OCI-LY7 (cell line): Measurements from ENCODE around the gene SDR39U1. TPM values are rescaled to one million over a fixed set of nuclear protein-coding genes. Genes with fewer than 3 reads are reported as not detected.

Experiments used
- BruUV-seq: library from RNA; stranded (reverse); fragments of 400-500 nt; replicated peaks from 2 replicates; lab custom pipeline; 2021; lab: Mats Ljungman, UMichigan
- CTCF ChIA-PET: fragments of 300-600 bp; sonication (Branson Sonifier 250); formaldehyde crosslinking; loops from one replicate; lab custom pipeline; 2022; ENCODE audit warnings: antibody characterized with exemption; ENCODE audit not compliant: unreplicated experiment; lab: Charles Lee
- POLR2A ChIA-PET: fragments of 300-600 bp; sonication (Branson Sonifier 250); formaldehyde crosslinking; loops from one replicate; lab custom pipeline; 2022; ENCODE audit warnings: antibody characterized with exemption; lab: Charles Lee
- DNase-seq: peaks from one replicate; pipeline ENCODE4 v3.0.0-alpha.2; 2015; ENCODE audit warnings: low spot score
- H2AFZ ChIP-seq: fragments of 200-600 bp; sonication (generic), shearing (Covaris generic); 2 replicates; pipeline ENCODE4 v1.6.1; 2014; ENCODE audit warnings: mild to moderate bottlenecking, antibody characterized with exemption, low read length, moderate library complexity
- H3K27ac ChIP-seq: fragments of 200-600 bp; sonication (generic); 2 replicates; pipeline ENCODE4 v1.5.1; 2014; ENCODE audit warnings: mixed run types, low read depth, mild to moderate bottlenecking, moderate library complexity, low read length, inconsistent platforms; ENCODE audit not compliant: poor library complexity, severe bottlenecking
- H3K36me3 ChIP-seq: fragments of 200-600 bp; sonication (generic); 2 replicates; pipeline ENCODE4 v1.6.1; 2014; ENCODE audit warnings: mild to moderate bottlenecking, antibody characterized with exemption, low read length, moderate library complexity, mixed read lengths; ENCODE audit not compliant: insufficient read depth
- H3K4me1 ChIP-seq: fragments of 200-600 bp; sonication (generic); 2 replicates; pipeline ENCODE4 v1.5.1; 2014; ENCODE audit warnings: mild to moderate bottlenecking, low read length; ENCODE audit not compliant: insufficient read depth, poor library complexity, severe bottlenecking
- H3K4me2 ChIP-seq: fragments of 200-600 bp; sonication (generic); 2 replicates; pipeline ENCODE4 v1.6.1; 2014; ENCODE audit warnings: mild to moderate bottlenecking, low read length
- H3K4me3 ChIP-seq: fragments of 200-600 bp; sonication (generic); 2 replicates; pipeline ENCODE4 v1.5.1; 2014; ENCODE audit warnings: mild to moderate bottlenecking, low read depth, low read length; ENCODE audit not compliant: poor library complexity, severe bottlenecking
- H3K79me2 ChIP-seq: fragments of 200-600 bp; sonication (generic); 2 replicates; pipeline ENCODE4 v1.6.1; 2016; ENCODE audit warnings: low read depth, mild to moderate bottlenecking, low read length, moderate library complexity, mixed read lengths; ENCODE audit not compliant: insufficient read depth
- H3K9me2 ChIP-seq: fragments of 200-600 bp; sonication (generic); 2 replicates; pipeline ENCODE4 v1.6.1; 2016; ENCODE audit warnings: mild to moderate bottlenecking, low read length, mixed read lengths; ENCODE audit not compliant: insufficient read depth
- H3K9me3 ChIP-seq: fragments of 200-600 bp; sonication (generic); 2 replicates; pipeline ENCODE4 v1.6.1; 2014; ENCODE audit warnings: mild to moderate bottlenecking, mixed run types, low read length, mixed read lengths
- H4K20me1 ChIP-seq: fragments of 200-600 bp; sonication (generic); 2 replicates; pipeline ENCODE4 v1.6.1; 2014; ENCODE audit warnings: mild to moderate bottlenecking, antibody characterized with exemption, low read length, moderate library complexity, mixed read lengths; ENCODE audit not compliant: insufficient read depth
- CTCF ChIP-seq: fragments of 200-600 bp; sonication (generic); conservative IDR thresholded peaks from 2 replicates; pipeline ENCODE4 v1.5.1; 2014; ENCODE audit warnings: mild to moderate bottlenecking, antibody characterized with exemption, low read length, moderate library complexity, mixed read lengths
- EZH2phosphoT487 ChIP-seq: fragments of 200-600 bp; sonication (generic); IDR thresholded peaks from 2 replicates; pipeline ENCODE4 v1.6.1; 2018; ENCODE audit warnings: low read depth, borderline replicate concordance, mild to moderate bottlenecking, mixed run types, antibody characterized with exemption, low read length, moderate library complexity, mixed read lengths
- intact Hi-C: fragments of 100-400 bp; cut with micrococcal nuclease; formaldehyde crosslinking; loops from one replicate; pipeline ENCODE4 v1.10.0; 2022; ENCODE audit not compliant: unreplicated experiment
- total RNA-seq, 2 experiments: library from RNA; depleted of rRNA in 1 of 2; stranded (reverse); fragments of >200 nt in 1 of 2; shearing (Covaris generic) in 1 of 2; gene quantifications; 2 replicates each; pipeline ENCODE4 v1.2.3, GENCODE V29; 2014 to 2022

Gene SDR39U1
- total RNA-seq, 2 experiments from 2014 or later: 51.4 to 103 TPM

- intact Hi-C loops: loop anchor here (10.0 kb wide), 1 partner anchor 885 kb away; the partner anchor contains the start of genes THTPA and ZFHX2
- no peak for DNase-seq
Measured at GRCh38 chr14:24439830-24440605, 2.6 kb downstream of the SDR39U1 start.

GRCh38 chr14:24439257-24439656, 3.3 kb downstream of the SDR39U1 start:
- no TSS peak for BruUV-seq
- CTCF ChIA-PET: interaction anchor here (0.8 kb wide), 1 partner anchor 74 kb away, joined by 4 read pairs; no protein-coding TSS in a partner anchor
- no peak for DNase-seq

More at GRCh38 chr14:24439830-24440605, 2.6 kb downstream of the SDR39U1 start:
- Histone ChIP-seq H3K9me2 (no peaks in the 10 kb centered on the region), H4K20me1 (no peaks in the 10 kb centered on the region), H3K4me2 (0 out of 2 replicates have a peak overlapping the region, but pooled peaks have one; percentile 93), H3K79me2 (peaks cover 21% of the 10 kb centered on the region; the same call in 1 of the 2 replicates), H2AFZ (no peak overlapping the region), H3K4me1 (peaks cover 48% of the 10 kb centered on the region), H3K36me3 (peaks cover 49% of the 10 kb centered on the region), H3K9me3 (no peaks in the 10 kb centered on the region), H3K27ac (no peak overlapping the region), H3K4me3 (no peak overlapping the region)
- ChIA-PET POLR2A (interaction anchor here (0.8 kb wide), 1 partner anchor 81 kb away, joined by 4 read pairs; no protein-coding TSS in a partner anchor), CTCF (interaction anchor here (0.8 kb wide), 1 partner anchor 74 kb away, joined by 4 read pairs; no protein-coding TSS in a partner anchor)
- TF ChIP-seq CTCF: no peak
- no peak for TF ChIP-seq EZH2phosphoT487
- BruUV-seq: no TSS peak

More at GRCh38 chr14:24439257-24439656, 3.3 kb downstream of the SDR39U1 start:
- Histone ChIP-seq H3K9me3 (no peaks in the 10 kb centered on the region), H3K27ac (no peak overlapping the region), H3K4me2 (no peak overlapping the region), H3K4me1 (peaks cover 48% of the 10 kb centered on the region), H3K9me2 (no peaks in the 10 kb centered on the region), H3K36me3 (peaks cover 49% of the 10 kb centered on the region), H3K79me2 (peaks cover 21% of the 10 kb centered on the region; the same call in 1 of the 2 replicates), H3K4me3 (no peak overlapping the region), H2AFZ (no peak overlapping the region), H4K20me1 (no peaks in the 10 kb centered on the region)
- POLR2A ChIA-PET: interaction anchor here (0.6 kb wide), 1 partner anchor 93 kb away, joined by 4 read pairs; no protein-coding TSS in a partner anchor
- intact Hi-C loops: no loop called here
- TF ChIP-seq EZH2phosphoT487 (no peak), CTCF (no peak)
